Stimulated activated CD8-positive, alpha-beta memory T cell treated with anti-CD3 and anti-CD28 coated beads, Interleukin-4, amount 100 ng/mL, for 48 hours (primary cell): ENCODE measurements around the gene TMEM132E.
"Not testable (repeated sequence)": the region's sequence is repeated elsewhere in the genome, so short reads cannot be mapped to it uniquely, and the experiment has no call there.

Experiments used
- DNase-seq: peaks from one replicate; pipeline ENCODE4 v3.0.0-alpha.2; 2020

TMEM132E gene, protein sequence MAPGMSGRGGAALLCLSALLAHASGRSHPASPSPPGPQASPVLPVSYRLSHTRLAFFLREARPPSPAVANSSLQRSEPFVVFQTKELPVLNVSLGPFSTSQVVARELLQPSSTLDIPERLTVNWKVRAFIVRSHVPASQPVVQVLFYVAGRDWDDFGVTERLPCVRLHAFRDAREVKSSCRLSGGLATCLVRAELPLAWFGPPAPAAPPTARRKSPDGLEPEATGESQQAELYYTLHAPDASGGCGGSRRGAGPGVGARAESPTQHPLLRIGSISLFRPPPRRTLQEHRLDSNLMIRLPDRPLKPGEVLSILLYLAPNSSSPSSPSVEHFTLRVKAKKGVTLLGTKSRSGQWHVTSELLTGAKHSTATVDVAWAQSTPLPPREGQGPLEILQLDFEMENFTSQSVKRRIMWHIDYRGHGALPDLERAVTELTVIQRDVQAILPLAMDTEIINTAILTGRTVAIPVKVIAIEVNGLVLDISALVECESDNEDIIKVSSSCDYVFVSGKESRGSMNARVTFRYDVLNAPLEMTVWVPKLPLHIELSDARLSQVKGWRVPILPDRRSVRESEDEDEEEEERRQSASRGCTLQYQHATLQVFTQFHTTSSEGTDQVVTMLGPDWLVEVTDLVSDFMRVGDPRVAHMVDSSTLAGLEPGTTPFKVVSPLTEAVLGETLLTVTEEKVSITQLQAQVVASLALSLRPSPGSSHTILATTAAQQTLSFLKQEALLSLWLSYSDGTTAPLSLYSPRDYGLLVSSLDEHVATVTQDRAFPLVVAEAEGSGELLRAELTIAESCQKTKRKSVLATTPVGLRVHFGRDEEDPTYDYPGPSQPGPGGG (N-terminal part only)

DNA sequence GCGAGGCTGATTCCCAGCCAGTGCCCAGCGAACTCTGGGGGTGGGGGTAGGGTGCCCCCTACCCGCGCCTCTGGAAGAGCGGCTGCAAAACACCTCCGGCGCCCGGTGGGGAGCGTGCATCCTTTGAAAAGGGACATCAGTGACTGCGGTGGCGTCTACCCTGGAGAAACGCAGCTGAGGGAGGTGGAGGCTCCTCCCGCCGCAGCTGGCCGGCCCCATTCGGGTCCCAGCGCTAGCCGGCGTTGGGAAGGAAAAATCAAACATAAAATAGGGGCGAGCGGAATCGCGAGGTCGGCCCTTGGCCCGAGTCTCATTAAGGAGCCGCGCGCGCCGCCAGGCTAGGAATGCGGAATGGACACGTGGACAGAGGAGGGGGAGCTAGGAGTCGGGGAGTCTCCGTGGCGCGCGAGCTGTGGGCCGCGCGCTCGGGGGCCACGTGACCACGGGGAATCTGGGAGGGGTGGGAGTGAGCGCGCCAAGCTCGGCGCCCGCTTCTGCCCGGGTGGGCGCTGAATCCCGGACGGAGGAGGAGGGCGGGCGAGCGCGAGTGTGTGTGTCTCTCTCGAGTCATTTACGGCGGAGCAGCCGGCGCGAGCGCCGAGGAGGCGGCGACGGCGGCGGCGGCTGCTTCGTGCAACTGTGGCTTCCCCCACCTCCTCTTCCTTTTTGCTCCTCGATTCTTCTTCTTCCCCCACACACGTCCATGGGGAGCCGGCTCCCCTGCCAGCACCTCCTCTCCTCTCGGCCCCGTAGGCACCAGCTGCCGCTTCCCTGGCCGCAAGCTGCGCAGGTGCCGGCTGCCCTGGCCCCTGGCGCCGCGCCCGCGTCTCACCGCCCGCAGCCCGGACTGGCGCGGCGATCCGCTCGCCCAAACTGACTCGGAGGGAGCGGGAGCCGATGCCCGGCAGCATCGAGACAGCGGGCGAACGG is at the start of gene TMEM132E:
Gene TMEM132E, plus strand, starts transcription at position 566 of the 930 bp plus-strand sequence. CDS start 1,495 bp downstream, outside the sequence.
- DNase-seq = peak; percentile 45

DNA sequence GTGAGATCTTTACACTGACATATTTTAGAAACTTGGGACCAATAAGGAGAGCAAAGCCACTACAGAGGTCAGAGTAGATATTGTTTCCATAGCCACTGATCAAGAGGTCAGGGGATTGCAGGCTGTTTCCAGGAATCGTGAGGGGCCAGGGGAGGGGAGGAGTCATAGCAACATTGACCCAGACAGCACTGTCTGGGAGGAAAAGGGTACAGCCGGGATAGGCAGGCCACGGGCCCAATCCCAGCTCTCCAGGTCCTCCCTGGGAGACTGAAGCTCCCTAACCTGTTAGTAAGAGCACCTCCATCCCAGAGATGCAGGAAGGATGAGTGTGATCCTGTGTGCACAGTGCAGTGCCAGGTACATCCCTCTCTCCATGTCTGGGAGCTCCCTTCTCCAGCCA is 48.5 kb upstream of the TMEM132E start:
- DNase-seq = no peak

DNA sequence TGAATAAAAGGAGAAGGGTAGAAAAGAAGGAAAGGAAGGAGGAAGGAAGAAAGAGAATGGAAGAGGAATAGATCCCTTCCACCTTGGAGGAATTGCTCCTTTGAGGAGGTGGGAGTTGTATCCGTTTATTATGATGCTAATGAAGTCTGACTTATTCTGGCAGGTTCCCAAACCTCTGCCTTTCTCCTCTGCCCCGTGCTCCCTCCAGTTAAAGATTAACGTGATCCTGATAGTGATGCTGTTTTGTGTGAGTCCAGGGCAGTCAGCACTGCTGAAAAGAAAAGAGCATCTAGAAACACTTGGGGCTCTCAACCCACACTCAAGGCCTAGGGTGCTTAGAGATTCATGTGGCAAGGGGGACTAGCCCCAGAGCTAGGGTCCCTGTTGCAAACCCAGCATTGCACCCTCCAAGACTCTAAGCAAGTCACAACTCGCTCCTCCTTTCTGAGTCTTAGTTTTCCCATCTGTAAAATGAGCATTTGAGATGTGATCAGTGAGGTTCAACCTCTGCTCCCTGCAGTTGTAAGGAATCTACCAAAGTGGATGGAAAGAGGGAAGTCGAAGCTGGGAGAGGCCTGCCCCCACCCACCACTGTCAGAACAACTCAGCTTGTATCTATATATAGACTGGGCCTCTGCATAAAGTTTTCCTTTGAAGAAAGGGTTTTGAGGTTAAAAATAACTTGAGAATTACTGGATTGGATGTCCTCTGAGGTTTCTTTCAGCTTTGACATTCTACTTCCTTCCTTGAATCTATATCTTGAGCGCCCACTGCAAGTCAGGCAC is 46.9 kb upstream of the TMEM132E start:
- no peak for DNase-seq

GRCh38 chr17:34533806-34534527 is 45.4 kb upstream of the TMEM132E start:
- DNase-seq = no peak

DNA sequence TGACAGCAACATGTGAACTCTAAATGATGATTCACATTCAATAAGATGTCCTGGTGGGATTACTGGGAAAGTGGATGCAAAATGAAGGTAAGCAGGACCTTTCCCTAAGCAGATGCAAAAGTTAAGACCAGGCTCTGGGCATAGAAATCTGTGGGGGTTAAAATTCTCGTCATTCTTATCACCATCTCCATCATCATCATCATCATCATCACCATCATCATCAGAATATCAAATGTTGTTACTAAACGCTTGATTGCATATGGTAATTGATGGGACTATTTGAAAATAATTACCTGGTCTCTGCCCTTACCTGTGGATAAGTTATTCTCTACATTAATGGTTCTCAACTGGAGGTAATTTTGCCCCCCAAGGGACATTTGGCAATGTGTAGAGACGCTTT is 41.9 kb upstream of the TMEM132E start:
- no peak for DNase-seq

- not testable (repeated sequence) for DNase-seq
Observed at GRCh38 chr17:34538582-34538981, 40.8 kb upstream of the TMEM132E start.

DNA sequence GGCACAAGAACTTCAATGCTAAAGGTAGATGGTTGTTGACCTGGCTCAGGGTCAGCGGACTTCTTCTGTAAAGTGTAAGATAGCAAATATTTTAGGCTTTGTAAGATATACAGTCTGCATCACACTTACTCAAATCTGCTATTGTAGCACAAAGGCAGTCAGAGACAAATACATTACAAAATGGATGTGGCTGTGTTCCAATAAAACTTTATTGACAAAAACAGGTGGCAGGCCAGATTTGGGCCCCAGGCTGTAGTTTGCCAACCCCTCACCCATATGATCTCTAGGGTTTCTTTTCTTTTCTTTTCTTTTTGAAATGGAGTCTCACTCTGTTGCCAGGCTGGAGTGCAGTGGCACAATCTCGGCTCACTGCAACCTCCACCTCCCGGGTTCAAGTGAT is 39.5 kb upstream of the TMEM132E start:
- DNase-seq = no peak

DNA sequence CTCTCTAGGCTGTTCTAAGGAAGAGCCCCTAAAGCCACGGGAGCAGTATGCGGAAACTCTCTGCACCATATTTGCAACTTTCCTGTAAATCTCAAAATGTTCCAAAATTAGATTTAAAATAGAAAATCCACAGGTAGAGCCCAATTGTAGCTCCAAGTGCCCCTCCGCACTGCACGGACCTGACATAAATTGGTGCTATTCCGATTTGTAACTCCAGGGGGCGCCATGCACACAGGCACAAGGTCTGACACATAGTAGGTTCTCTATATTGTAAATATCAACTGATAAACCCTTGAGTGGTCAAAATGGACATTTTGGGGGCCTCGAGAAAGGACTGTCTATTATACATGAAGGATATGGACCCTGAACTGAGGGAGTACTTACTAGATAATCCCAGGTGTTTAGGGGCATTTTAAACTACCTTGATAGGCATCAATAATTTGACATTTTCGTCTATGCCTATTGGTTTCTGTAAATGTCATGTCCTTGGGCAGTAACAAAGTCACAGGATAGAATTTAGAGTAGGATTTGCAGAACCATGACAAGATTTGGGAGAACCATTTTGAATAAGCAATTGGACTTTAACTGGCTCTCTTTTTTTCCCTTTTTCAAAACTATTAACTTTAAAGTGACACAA is 36.6 kb upstream of the TMEM132E start:
- DNase-seq = peak; percentile 72

DNA sequence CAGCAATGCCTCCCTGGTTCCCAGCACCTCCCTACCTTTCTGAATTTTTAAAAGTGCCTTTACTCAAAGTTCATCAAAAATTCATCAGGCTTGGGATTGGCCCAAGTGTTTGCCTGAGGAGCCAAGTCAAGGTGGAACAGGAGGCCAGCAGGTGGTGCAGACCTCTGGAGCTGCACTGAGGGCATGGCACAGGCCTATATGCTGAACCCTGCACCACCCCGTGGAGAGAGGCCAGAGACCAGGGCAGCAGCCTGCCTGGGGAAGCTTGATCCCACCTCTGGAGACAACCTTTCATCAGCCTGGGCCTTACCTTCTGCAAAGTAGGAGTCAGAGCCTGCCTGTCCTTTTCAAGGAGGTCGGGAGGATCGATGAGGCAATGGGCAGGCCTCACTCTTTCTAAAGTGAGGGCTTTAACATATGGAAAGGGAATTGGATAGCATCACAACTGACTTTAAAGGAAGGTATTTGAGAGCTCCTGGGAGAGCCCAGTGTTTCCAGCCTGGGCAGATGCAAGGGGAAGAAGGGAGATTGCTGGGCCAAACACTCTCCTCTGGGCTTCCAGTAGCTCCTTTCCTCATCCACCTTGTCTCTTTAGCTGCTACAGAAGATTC is 31.8 kb upstream of the TMEM132E start:
- DNase-seq = no peak

DNA sequence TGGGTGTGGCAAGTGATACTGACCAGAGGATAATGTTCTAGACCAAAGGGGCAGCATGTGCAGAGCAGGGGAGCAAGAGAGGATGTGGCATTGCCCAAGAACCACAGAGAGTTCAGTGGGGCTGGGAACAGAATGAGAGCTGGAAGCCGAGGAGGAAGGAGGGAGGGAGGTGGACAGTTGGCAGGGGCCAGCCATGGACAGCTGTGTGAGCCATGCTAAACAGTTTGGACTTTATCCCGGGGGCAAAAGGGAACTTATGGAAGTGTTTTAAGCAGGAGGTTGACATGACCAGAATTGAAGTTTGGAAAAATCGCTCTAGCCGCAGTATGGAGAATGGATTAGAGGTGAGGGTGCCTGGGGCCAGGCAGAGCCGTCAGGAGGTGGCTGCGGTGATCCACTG is 29.4 kb upstream of the TMEM132E start:
- no peak for DNase-seq

GRCh38 chr17:34553907-34554306 is 25.5 kb upstream of the TMEM132E start:
- no peak for DNase-seq

- no peak for DNase-seq
Observed at GRCh38 chr17:34556384-34556783, 23.0 kb upstream of the TMEM132E start.

DNA sequence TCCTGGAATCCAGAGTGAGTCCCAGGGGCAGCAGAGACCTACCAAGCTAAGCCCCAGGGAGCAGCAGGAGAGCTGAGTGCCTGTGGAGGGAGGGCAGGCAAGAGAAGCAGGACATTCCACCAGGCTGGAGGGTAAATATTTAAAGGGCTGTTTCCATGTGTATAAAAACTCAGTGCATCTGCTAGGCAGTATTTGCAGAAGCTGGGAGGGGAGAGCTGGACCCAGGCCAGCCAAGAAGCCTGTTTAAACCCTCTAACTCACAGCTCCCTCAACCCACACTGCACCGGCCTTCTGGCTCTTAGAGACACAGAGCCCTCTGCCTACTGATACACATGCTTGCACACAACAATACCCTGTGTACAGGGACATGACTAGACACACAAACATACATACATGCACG is 22.5 kb upstream of the TMEM132E start:
- no peak for DNase-seq

- no peak for DNase-seq
Observed at GRCh38 chr17:34561328-34561727, 18.1 kb upstream of the TMEM132E start.

DNA sequence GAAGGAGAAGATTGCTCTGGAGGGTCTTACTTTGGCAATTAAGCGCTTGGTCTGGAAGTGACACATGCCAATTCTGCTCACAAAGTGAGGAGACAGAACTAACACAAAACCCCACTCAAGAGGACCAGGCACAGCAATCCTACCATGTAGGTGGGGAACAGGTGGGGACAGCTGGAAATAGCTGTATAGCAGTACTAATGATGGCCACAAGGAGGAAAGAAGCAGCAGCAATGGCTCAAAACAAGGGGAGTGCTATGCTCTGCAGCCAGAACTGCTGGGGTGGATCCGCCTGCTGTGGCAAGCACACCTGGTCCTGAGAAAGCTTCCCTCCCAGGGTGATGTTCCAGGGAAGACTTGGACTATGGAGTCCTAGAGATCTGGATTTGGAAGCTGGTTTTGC is 17.0 kb upstream of the TMEM132E start:
- DNase-seq = no peak

DNA sequence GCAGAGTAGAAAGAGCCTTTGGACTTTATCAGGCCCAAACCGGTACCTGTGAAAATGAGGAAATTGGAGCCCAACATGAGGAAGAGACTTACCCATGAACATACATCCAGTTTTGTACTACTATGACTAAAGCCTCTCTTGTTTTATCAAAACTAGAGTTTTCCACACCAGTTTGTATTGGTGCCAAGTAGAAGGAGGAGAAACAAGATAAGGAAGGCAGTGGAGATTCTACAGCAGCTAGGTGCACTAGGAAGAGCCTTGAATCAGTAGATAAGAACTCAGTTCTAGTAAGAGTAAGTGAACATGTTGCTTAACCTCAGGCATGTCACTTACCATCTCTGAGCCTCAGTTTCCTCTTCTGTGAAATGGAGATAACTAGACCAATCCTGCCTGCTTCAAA is 13.7 kb upstream of the TMEM132E start:
- DNase-seq = no peak

DNA sequence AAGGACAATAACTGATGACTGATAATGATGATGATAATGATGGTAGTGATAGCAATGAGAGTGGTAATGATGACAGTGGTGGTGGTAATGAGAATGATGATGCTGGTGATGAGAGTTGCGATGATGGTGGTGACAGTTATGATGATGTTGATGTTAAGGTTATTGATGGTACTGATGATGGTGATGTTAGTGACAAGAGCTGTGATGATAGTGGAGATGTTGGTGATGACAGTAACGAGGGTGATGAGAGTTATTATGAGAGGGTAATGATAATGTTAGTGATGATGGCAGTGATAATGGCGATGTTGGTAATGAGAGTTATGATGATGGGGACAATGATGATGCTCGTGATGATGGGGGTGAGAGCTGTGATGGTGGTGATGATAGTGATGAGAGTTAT is 13.2 kb upstream of the TMEM132E start:
- DNase-seq = no peak

DNA sequence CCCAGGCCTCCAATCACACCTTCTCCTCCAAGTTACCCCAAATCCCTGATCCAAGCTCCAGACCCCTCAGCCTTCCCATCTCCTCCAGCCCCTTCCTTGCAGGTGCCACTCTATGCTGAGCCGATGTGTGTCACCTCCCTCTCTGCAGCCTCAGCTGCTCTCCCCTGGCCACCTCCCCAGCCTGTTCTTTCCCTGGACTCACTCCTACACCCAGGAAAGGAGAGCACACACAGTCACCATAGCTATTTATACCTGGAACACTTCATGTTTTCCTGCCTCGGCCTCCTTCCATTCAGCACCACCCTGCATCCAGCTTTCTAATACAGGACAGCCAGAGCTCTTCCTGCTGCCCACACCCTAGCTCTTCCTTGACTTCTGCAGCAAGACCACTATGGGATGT is 12.5 kb upstream of the TMEM132E start:
- DNase-seq = no peak

DNA sequence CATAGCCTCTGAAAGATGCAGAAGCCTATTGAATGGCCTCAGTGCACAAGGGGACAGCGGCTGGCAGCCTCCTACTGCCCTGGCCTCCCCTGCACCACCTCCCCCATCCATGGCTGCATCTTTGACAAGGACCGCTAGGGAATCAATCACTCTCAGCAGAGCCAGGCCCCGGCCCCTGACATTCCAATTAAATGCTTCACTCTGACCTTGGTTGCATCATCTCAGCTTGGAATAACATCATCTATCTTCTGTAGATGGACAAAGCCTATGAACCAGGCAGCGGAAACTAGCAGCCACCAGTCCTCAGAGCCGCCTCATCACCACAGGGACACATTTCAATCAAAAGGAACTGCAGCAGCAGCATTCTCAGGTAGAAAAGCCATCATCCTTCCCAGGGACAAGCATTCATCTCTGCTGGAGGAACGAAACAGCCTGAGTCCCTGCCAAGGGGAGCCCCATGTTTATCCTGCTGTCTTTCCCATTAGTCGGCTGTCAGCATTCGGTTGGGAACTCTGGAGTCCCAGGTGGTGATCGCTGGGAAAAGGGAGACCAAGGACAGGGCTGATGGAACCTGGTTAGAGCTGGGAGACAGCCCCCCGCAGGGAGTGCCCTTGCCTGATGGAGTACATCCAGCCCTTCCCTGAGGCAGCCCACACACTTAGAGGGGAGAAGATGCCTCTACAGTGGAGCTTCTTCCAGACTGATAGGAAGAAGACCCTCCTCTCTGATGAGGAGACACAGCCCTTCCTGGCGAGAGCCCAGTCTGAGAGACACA is 11.5 kb upstream of the TMEM132E start:
- DNase-seq = no peak

DNA sequence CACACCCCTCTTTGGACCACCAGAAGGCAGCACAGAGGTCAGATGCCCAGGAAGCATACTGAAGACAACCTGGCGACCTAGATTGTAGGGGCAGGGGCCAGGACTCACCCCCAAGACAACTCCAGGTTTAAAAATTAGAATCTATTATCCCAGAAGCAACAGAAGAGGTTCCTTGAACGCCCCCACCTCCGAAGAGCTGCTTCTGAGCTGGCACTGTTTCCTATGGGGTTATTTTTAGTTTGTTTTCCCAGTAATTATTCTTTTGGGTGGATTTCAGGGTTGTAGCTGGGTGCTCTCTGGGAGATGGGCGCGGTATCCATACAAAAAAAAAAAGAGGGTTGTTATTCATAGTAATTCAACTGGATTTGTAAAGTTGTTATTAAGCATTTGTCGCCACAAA is 10.4 kb upstream of the TMEM132E start:
- no peak for DNase-seq
